Cardiac muscle cell (in vitro differentiated cells and primary cell): Measurements from ENCODE around the gene PARN. TPM values are rescaled to one million over a fixed set of nuclear protein-coding genes. Genes with fewer than 3 reads are reported as not detected.
"Not testable (repeated sequence)": the region's sequence is repeated elsewhere in the genome, so short reads cannot be mapped to it uniquely, and the experiment has no call there.

Experiments used
- DNase-seq, 2 donors: peaks; one replicate each; pipeline versions ENCODE4 v3.0.0 to v3.0.0-alpha.2; 2010 to 2017; ENCODE audit warnings: low read depth in 1 of 2, low spot score in 1 of 2
- H3K27ac ChIP-seq: fragments of 200-600 bp; sonication (generic); 2 replicates; pipeline ENCODE4 v1.5.1; 2016
- H3K27me3 ChIP-seq: fragments of 200-600 bp; sonication (generic); 2 replicates; pipeline ENCODE4 v1.6.0; 2016; ENCODE audit warnings: control low read depth
- H3K36me3 ChIP-seq: fragments of 200-600 bp; sonication (generic); 2 replicates; pipeline ENCODE4 v1.5.1; 2016; ENCODE audit warnings: control low read depth
- H3K4me1 ChIP-seq: fragments of 200-600 bp; sonication (generic); 2 replicates; pipeline ENCODE4 v1.8.1; 2017; ENCODE audit warnings: low read depth, mild to moderate bottlenecking, mixed run types
- H3K4me3 ChIP-seq: fragments of 200-600 bp; sonication (generic); 2 replicates; pipeline ENCODE4 v1.5.1; 2016; ENCODE audit warnings: mild to moderate bottlenecking
- H3K9me3 ChIP-seq: fragments of 200-600 bp; sonication (generic); 2 replicates; pipeline ENCODE4 v1.5.1; 2017; ENCODE audit warnings: low read depth, mild to moderate bottlenecking, control low read depth
- CTCF ChIP-seq: IDR thresholded peaks from 2 replicates; pipeline ENCODE4 v1.5.1; 2012; ENCODE audit warnings: low read depth, mild to moderate bottlenecking, low read length
- polyA plus RNA-seq: library from polyadenylated mRNA; unstranded; fragments of >200 nt; fragmentation: Nextera tagmentation; extraction: Ambion mirVana; gene quantifications from 2 replicates; pipeline ENCODE4 v1.2.1, GENCODE V29; 2016
- total RNA-seq: library from RNA; depleted of rRNA; stranded (reverse); fragments of >200 nt; gene quantifications from 2 replicates; pipeline ENCODE4 v1.2.3, GENCODE V29; 2016

The PARN gene
- total and polyA plus RNA-seq, 2 experiments from 2014 or later, result 22.4 to 36.3 TPM

GRCh38 chr16:14650629-14651028 lies 20.6 kb upstream of the PARN start:
- Histone ChIP-seq H3K9me3 (no peaks in the 10 kb centered on the region), H3K27ac (no peak overlapping the region), H3K27me3 (no peaks in the 10 kb centered on the region), H3K36me3 (peaks cover 47% of the 10 kb centered on the region), H3K4me1 (no peaks in the 10 kb centered on the region), H3K4me3 (no peak overlapping the region)
- no peak for TF ChIP-seq CTCF
- DNase-seq, result no peak

- Histone ChIP-seq H3K27ac (no peak overlapping the region), H3K27me3 (no peaks in the 10 kb centered on the region), H3K9me3 (no peaks in the 10 kb centered on the region), H3K4me3 (no peak overlapping the region), H3K36me3 (peaks cover 54% of the 10 kb centered on the region), H3K4me1 (no peaks in the 10 kb centered on the region)
- no peak for TF ChIP-seq CTCF
- DNase-seq, result no peak
Measured at GRCh38 chr16:14649816-14650215, 19.8 kb upstream of the PARN start.

- H3K4me1 ChIP-seq, result peaks cover 2% of the 10 kb centered on the region
- no peaks in the 10 kb centered on the region for H3K9me3 ChIP-seq
- no peak overlapping the region for H3K4me3 ChIP-seq
- TF ChIP-seq CTCF, result no peak
- peaks cover 18% of the 10 kb centered on the region for H3K36me3 ChIP-seq
- H3K27ac ChIP-seq, result no peak overlapping the region
- no peaks in the 10 kb centered on the region for H3K27me3 ChIP-seq
- DNase-seq, result no peak
Measured at GRCh38 chr16:14641926-14642325, 11.9 kb upstream of the PARN start.

GRCh38 chr16:14641206-14641605 lies 11.1 kb upstream of the PARN start:
- Histone ChIP-seq H3K4me1 (peaks cover 5% of the 10 kb centered on the region), H3K9me3 (no peaks in the 10 kb centered on the region), H3K4me3 (no peak overlapping the region), H3K27me3 (no peaks in the 10 kb centered on the region), H3K36me3 (peaks cover 18% of the 10 kb centered on the region), H3K27ac (no peak overlapping the region)
- DNase-seq, result no peak
- TF ChIP-seq CTCF, result no peak

- peaks cover 12% of the 10 kb centered on the region for H3K36me3 ChIP-seq
- H3K27me3 ChIP-seq, result no peaks in the 10 kb centered on the region
- peaks cover 5% of the 10 kb centered on the region for H3K4me1 ChIP-seq
- TF ChIP-seq CTCF, result no peak
- no peak overlapping the region for H3K4me3 ChIP-seq
- no peak for DNase-seq
- no peak overlapping the region for H3K27ac ChIP-seq
- no peaks in the 10 kb centered on the region for H3K9me3 ChIP-seq
Measured at GRCh38 chr16:14640538-14640937, 10.5 kb upstream of the PARN start.

GRCh38 chr16:14636951-14637240 lies 6.8 kb upstream of the PARN start:
- not testable (repeated sequence) for H3K4me1 ChIP-seq, H3K27me3 ChIP-seq, H3K36me3 ChIP-seq, H3K27ac ChIP-seq, H3K4me3 ChIP-seq, DNase-seq, H3K9me3 ChIP-seq

GRCh38 chr16:14636179-14636950 lies 6.3 kb upstream of the PARN start:
- DNase-seq, H3K9me3 ChIP-seq, H3K36me3 ChIP-seq, H3K4me3 ChIP-seq, H3K27ac ChIP-seq, H3K4me1 ChIP-seq, H3K27me3 ChIP-seq: not testable (repeated sequence)
